ENCODE measurements around the gene SLC6A4. TPM values are rescaled to one million over a fixed set of nuclear protein-coding genes. Genes with fewer than 3 reads are reported as not detected.

The SLC6A4 gene
- total and polyA plus RNA-seq, 2 donors from 2014 or later: 0.94 to 1.1 TPM

DNA sequence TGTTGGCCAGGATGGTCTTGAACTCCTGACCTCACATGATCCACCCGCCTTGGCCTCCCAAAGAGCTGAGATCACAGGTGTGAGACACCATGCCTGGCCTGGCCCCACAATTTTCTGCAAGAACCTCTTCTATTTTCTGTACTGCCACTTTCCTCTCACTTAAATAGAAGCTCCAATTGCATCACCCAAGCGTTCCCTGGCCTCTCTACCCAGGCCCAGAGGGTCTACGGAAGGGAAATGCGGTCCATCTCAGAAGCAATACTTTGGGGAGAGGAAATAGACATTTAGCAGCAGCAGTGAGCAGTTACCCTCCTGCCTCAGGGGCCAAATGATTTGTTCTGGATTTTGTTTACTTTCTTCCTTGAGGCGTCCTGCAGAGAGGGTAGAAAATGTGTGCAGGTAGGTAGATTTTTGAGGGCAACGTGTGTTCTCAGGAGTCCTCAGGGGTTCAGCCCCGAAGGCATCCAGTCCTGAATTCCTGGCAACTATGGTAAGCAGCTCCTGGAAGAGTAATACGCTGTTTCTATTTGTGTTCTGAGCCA, 11.0 kb downstream of the SLC6A4 start:
- intact Hi-C loops (cut with DNase I): no loop called here
- TF ChIP-seq, protein P1, sequence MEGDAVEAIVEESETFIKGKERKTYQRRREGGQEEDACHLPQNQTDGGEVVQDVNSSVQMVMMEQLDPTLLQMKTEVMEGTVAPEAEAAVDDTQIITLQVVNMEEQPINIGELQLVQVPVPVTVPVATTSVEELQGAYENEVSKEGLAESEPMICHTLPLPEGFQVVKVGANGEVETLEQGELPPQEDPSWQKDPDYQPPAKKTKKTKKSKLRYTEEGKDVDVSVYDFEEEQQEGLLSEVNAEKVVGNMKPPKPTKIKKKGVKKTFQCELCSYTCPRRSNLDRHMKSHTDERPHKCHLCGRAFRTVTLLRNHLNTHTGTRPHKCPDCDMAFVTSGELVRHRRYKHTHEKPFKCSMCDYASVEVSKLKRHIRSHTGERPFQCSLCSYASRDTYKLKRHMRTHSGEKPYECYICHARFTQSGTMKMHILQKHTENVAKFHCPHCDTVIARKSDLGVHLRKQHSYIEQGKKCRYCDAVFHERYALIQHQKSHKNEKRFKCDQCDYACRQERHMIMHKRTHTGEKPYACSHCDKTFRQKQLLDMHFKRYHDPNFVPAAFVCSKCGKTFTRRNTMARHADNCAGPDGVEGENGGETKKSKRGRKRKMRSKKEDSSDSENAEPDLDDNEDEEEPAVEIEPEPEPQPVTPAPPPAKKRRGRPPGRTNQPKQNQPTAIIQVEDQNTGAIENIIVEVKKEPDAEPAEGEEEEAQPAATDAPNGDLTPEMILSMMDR (IDR thresholded peaks at IDR 0.05; ENCODE audit: borderline replicate concordance, extremely low read depth, insufficient read depth): no peak
- Histone ChIP-seq H3K27ac (ENCODE audit: low read depth in 2 of 2, low read length in 2 of 2) (no peak overlapping the region), H3K27me3 (ENCODE audit: control insufficient read depth, insufficient read depth, low read length) (no peaks in the 10 kb centered on the region), H3K9ac (ENCODE audit: low read length in 3 of 3) (no peak overlapping the region), H3K36me3 (ENCODE audit: control insufficient read depth in 2 of 3, insufficient read depth in 3 of 3, low read length in 3 of 3) (no peaks in the 10 kb centered on the region), H3K9me3 (ENCODE audit: control insufficient read depth in 2 of 3, insufficient read depth in 1 of 3, low read length in 3 of 3) (no peaks in the 10 kb centered on the region), H3K4me1 (ENCODE audit: control insufficient read depth in 2 of 3, insufficient read depth in 2 of 3, low read depth in 1 of 3, low read length in 3 of 3) (no peaks in the 10 kb centered on the region), H3K4me3 (ENCODE audit: low read length in 3 of 3) (no peak overlapping the region)
- FAIRE-seq: no peak
- DNase-seq: no peak

DNA sequence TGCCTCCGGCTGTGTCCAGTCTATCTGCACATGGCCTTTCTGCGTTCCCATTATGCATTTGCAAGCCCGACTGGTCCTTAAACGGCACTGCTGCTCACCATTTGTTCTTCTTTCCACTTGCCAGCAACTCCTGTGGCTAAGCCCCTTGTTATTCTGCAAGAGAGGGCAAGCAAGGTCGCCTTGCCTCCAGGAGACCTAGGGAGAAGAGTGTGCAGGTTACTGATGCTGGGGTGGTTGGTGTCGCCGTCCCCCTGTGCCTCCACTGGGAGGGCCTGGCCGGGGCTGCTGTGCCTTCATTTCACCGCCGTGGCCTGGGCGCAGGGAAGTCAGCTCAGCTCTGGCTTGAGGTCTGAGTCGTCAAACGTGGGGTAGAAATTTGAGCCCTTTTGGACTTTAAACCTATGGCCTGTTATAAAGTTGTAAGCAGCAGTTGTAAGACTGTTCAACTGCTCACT, 12.7 kb downstream of the SLC6A4 start:
- Histone ChIP-seq H3K9ac (ENCODE audit: low read length in 3 of 3) (no peak overlapping the region), H3K9me3 (ENCODE audit: control insufficient read depth in 2 of 3, insufficient read depth in 1 of 3, low read length in 3 of 3) (no peaks in the 10 kb centered on the region), H3K4me1 (ENCODE audit: control insufficient read depth in 2 of 3, insufficient read depth in 2 of 3, low read depth in 1 of 3, low read length in 3 of 3) (no peaks in the 10 kb centered on the region), H3K27me3 (ENCODE audit: control insufficient read depth, insufficient read depth, low read length) (no peaks in the 10 kb centered on the region), H3K4me3 (ENCODE audit: low read length in 3 of 3) (no peak overlapping the region), H3K27ac (ENCODE audit: low read depth in 2 of 2, low read length in 2 of 2) (no peak overlapping the region), H3K36me3 (ENCODE audit: control insufficient read depth in 2 of 3, insufficient read depth in 3 of 3, low read length in 3 of 3) (no peaks in the 10 kb centered on the region)
- no peak for DNase-seq
- FAIRE-seq: no peak
- TF ChIP-seq, protein P1 (IDR thresholded peaks at IDR 0.05; ENCODE audit: borderline replicate concordance, extremely low read depth, insufficient read depth): no peak
- intact Hi-C loops (cut with DNase I): no loop called here

DNA sequence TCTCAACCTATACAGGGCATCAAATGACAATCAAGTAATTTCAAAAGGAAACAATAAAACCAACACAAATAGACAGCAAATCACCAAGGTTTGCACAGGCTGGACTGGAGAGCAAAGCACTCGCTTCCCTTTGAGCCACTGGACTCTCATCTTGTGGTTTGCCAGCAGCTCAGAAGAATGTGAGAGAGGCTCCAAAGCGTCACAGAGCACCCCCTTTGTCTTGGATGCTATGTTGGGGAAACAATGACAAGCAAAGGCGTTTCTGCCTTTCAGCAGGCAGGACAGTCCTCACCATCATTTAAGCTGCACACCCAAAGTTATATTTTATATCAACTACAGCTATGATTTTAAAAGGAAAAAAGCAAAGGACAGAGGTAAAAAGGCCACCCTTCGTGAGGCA, 13.2 kb downstream of the SLC6A4 start:
- Histone ChIP-seq H3K27ac (ENCODE audit: low read depth in 2 of 2, low read length in 2 of 2) (no peak overlapping the region), H3K9me3 (ENCODE audit: control insufficient read depth in 2 of 3, insufficient read depth in 1 of 3, low read length in 3 of 3) (no peaks in the 10 kb centered on the region), H3K9ac (ENCODE audit: low read length in 3 of 3) (no peak overlapping the region), H3K4me1 (ENCODE audit: control insufficient read depth in 2 of 3, insufficient read depth in 2 of 3, low read depth in 1 of 3, low read length in 3 of 3) (no peaks in the 10 kb centered on the region), H3K27me3 (ENCODE audit: control insufficient read depth, insufficient read depth, low read length) (no peaks in the 10 kb centered on the region), H3K36me3 (ENCODE audit: control insufficient read depth in 2 of 3, insufficient read depth in 3 of 3, low read length in 3 of 3) (no peaks in the 10 kb centered on the region), H3K4me3 (ENCODE audit: low read length in 3 of 3) (no peak overlapping the region)
- no peak for FAIRE-seq
- TF ChIP-seq, protein P1 (IDR thresholded peaks at IDR 0.05; ENCODE audit: borderline replicate concordance, extremely low read depth, insufficient read depth): no peak
- intact Hi-C loops (cut with DNase I): no loop called here
- DNase-seq: no peak

DNA sequence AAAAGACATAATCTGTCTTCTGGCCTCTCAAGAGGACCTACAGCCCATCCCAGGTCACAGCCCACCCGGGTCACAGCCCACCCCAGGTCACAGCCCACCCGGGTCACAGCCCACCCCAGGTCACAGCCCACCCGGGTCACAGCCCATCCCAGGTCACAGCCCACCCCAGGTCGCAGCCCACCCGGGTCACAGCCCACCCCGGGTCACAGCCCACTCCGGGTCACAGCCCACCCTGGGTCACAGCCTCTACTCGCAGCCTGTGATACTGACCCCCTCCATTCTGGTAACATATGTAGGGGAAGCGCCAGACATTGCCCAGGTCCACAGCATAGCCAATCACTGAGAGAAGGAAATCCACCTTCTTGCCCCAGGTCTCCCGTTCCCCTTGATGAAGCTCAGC, 14.2 kb downstream of the SLC6A4 start:
- Histone ChIP-seq H3K27ac (ENCODE audit: low read depth in 2 of 2, low read length in 2 of 2) (no peak overlapping the region), H3K4me1 (ENCODE audit: control insufficient read depth in 2 of 3, insufficient read depth in 2 of 3, low read depth in 1 of 3, low read length in 3 of 3) (no peaks in the 10 kb centered on the region), H3K36me3 (ENCODE audit: control insufficient read depth in 2 of 3, insufficient read depth in 3 of 3, low read length in 3 of 3) (no peaks in the 10 kb centered on the region), H3K4me3 (ENCODE audit: low read length in 3 of 3) (no peak overlapping the region), H3K27me3 (ENCODE audit: control insufficient read depth, insufficient read depth, low read length) (no peaks in the 10 kb centered on the region), H3K9ac (ENCODE audit: low read length in 3 of 3) (no peak overlapping the region), H3K9me3 (ENCODE audit: control insufficient read depth in 2 of 3, insufficient read depth in 1 of 3, low read length in 3 of 3) (no peaks in the 10 kb centered on the region)
- intact Hi-C loops (cut with DNase I): no loop called here
- DNase-seq (no peak), FAIRE-seq (no peak)
- TF ChIP-seq, protein P1 (IDR thresholded peaks at IDR 0.05; ENCODE audit: borderline replicate concordance, extremely low read depth, insufficient read depth): no peak
